OCI-LY7 (cell line): ENCODE results near the gene PDE2A. TPM values are rescaled to one million over a fixed set of nuclear protein-coding genes. Genes with fewer than 3 reads are reported as not detected.

ENCODE experiments used
- BruUV-seq: library from RNA; stranded (reverse); fragments of 400-500 nt; replicated peaks from 2 replicates; lab custom pipeline; 2021; lab: Mats Ljungman, UMichigan
- CTCF ChIA-PET: fragments of 300-600 bp; sonication (Branson Sonifier 250); formaldehyde crosslinking; loops from one replicate; lab custom pipeline; 2022; ENCODE audit warnings: antibody characterized with exemption; ENCODE audit not compliant: unreplicated experiment; lab: Charles Lee
- POLR2A ChIA-PET: fragments of 300-600 bp; sonication (Branson Sonifier 250); formaldehyde crosslinking; loops from one replicate; lab custom pipeline; 2022; ENCODE audit warnings: antibody characterized with exemption; lab: Charles Lee
- DNase-seq: peaks from one replicate; pipeline ENCODE4 v3.0.0-alpha.2; 2015; ENCODE audit warnings: low spot score
- H2AFZ ChIP-seq: fragments of 200-600 bp; sonication (generic), shearing (Covaris generic); 2 replicates; pipeline ENCODE4 v1.6.1; 2014; ENCODE audit warnings: mild to moderate bottlenecking, antibody characterized with exemption, low read length, moderate library complexity
- H3K27ac ChIP-seq: fragments of 200-600 bp; sonication (generic); 2 replicates; pipeline ENCODE4 v1.5.1; 2014; ENCODE audit warnings: mixed run types, low read depth, mild to moderate bottlenecking, moderate library complexity, low read length, inconsistent platforms; ENCODE audit not compliant: poor library complexity, severe bottlenecking
- H3K36me3 ChIP-seq: fragments of 200-600 bp; sonication (generic); 2 replicates; pipeline ENCODE4 v1.6.1; 2014; ENCODE audit warnings: mild to moderate bottlenecking, antibody characterized with exemption, low read length, moderate library complexity, mixed read lengths; ENCODE audit not compliant: insufficient read depth
- H3K4me1 ChIP-seq: fragments of 200-600 bp; sonication (generic); 2 replicates; pipeline ENCODE4 v1.5.1; 2014; ENCODE audit warnings: mild to moderate bottlenecking, low read length; ENCODE audit not compliant: insufficient read depth, poor library complexity, severe bottlenecking
- H3K4me2 ChIP-seq: fragments of 200-600 bp; sonication (generic); 2 replicates; pipeline ENCODE4 v1.6.1; 2014; ENCODE audit warnings: mild to moderate bottlenecking, low read length
- H3K4me3 ChIP-seq: fragments of 200-600 bp; sonication (generic); 2 replicates; pipeline ENCODE4 v1.5.1; 2014; ENCODE audit warnings: mild to moderate bottlenecking, low read depth, low read length; ENCODE audit not compliant: poor library complexity, severe bottlenecking
- H3K79me2 ChIP-seq: fragments of 200-600 bp; sonication (generic); 2 replicates; pipeline ENCODE4 v1.6.1; 2016; ENCODE audit warnings: low read depth, mild to moderate bottlenecking, low read length, moderate library complexity, mixed read lengths; ENCODE audit not compliant: insufficient read depth
- H3K9me2 ChIP-seq: fragments of 200-600 bp; sonication (generic); 2 replicates; pipeline ENCODE4 v1.6.1; 2016; ENCODE audit warnings: mild to moderate bottlenecking, low read length, mixed read lengths; ENCODE audit not compliant: insufficient read depth
- H3K9me3 ChIP-seq: fragments of 200-600 bp; sonication (generic); 2 replicates; pipeline ENCODE4 v1.6.1; 2014; ENCODE audit warnings: mild to moderate bottlenecking, mixed run types, low read length, mixed read lengths
- H4K20me1 ChIP-seq: fragments of 200-600 bp; sonication (generic); 2 replicates; pipeline ENCODE4 v1.6.1; 2014; ENCODE audit warnings: mild to moderate bottlenecking, antibody characterized with exemption, low read length, moderate library complexity, mixed read lengths; ENCODE audit not compliant: insufficient read depth
- EZH2phosphoT487 ChIP-seq: fragments of 200-600 bp; sonication (generic); IDR thresholded peaks from 2 replicates; pipeline ENCODE4 v1.6.1; 2018; ENCODE audit warnings: low read depth, borderline replicate concordance, mild to moderate bottlenecking, mixed run types, antibody characterized with exemption, low read length, moderate library complexity, mixed read lengths
- intact Hi-C: fragments of 100-400 bp; cut with micrococcal nuclease; formaldehyde crosslinking; loops from one replicate; pipeline ENCODE4 v1.10.0; 2022; ENCODE audit not compliant: unreplicated experiment
- total RNA-seq, 2 experiments: library from RNA; depleted of rRNA in 1 of 2; stranded (reverse); fragments of >200 nt in 1 of 2; shearing (Covaris generic) in 1 of 2; gene quantifications; 2 replicates each; pipeline ENCODE4 v1.2.3, GENCODE V29; 2014 to 2022
- TF ChIP-seq, protein P1 (sequence below): fragments of 200-600 bp; sonication (generic); conservative IDR thresholded peaks from 2 replicates; pipeline ENCODE4 v1.5.1; 2014; ENCODE audit warnings: mild to moderate bottlenecking, antibody characterized with exemption, low read length, moderate library complexity, mixed read lengths

PDE2A gene
- total RNA-seq, 2 experiments from 2014 or later = 0.68 TPM; not detected in 1

DNA sequence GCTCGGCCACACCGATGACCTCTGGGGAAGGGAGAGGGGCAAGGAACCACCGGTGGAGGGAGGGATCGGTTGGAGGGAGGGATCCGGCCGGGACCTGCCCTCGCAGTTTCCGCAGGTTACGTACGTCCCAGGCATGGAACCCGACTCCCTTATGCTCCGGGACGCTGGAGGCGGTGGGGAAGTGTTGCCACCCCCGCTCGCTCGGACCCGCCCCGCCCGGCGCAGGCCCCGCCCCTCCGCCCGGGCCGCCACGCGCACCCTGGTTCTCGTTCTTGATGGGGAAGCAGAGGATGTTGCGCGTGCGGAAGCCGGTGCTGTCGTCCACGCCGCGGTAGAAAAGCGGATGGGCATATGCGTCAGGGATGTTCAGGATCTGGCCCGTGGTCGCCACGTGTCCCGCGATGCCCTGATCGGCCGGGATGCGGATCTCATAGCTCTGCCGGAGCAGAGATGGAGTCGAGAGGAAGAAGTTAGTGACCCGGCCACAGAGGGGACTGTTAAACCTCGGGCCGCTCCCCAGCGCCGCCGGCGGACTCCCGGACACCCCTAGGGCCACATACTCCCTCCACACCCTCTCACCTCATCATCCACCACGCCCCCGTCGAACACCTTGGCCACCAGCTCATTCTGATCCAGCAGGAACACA, 89.8 kb downstream of the PDE2A start:
- no peaks in the 10 kb centered on the region for H3K9me3 ChIP-seq
- H2AFZ ChIP-seq = no peak overlapping the region
- no peaks in the 10 kb centered on the region for H3K79me2 ChIP-seq
- TF ChIP-seq, protein P1, sequence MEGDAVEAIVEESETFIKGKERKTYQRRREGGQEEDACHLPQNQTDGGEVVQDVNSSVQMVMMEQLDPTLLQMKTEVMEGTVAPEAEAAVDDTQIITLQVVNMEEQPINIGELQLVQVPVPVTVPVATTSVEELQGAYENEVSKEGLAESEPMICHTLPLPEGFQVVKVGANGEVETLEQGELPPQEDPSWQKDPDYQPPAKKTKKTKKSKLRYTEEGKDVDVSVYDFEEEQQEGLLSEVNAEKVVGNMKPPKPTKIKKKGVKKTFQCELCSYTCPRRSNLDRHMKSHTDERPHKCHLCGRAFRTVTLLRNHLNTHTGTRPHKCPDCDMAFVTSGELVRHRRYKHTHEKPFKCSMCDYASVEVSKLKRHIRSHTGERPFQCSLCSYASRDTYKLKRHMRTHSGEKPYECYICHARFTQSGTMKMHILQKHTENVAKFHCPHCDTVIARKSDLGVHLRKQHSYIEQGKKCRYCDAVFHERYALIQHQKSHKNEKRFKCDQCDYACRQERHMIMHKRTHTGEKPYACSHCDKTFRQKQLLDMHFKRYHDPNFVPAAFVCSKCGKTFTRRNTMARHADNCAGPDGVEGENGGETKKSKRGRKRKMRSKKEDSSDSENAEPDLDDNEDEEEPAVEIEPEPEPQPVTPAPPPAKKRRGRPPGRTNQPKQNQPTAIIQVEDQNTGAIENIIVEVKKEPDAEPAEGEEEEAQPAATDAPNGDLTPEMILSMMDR = no peak
- no peak for TF ChIP-seq EZH2phosphoT487
- ChIA-PET POLR2A (no interaction called here), CTCF (interaction anchor here (0.8 kb wide), 1 partner anchor 9 kb away, joined by 3 read pairs; no protein-coding TSS in a partner anchor)
- no peak overlapping the region for H3K4me3 ChIP-seq
- H3K4me2 ChIP-seq = no peak overlapping the region
- H3K4me1 ChIP-seq = peaks cover 15% of the 10 kb centered on the region
- H3K27ac ChIP-seq = no peak overlapping the region
- H3K36me3 ChIP-seq = no peaks in the 10 kb centered on the region
- H4K20me1 ChIP-seq = no peaks in the 10 kb centered on the region
- no TSS peak for BruUV-seq
- H3K9me2 ChIP-seq = no peaks in the 10 kb centered on the region
- intact Hi-C loops = loop anchor here (2.0 to 10.0 kb wide), 2 partner anchors 98 to 230 kb away; partner anchors contain the start of gene ATG16L2
- DNase-seq = no peak

DNA sequence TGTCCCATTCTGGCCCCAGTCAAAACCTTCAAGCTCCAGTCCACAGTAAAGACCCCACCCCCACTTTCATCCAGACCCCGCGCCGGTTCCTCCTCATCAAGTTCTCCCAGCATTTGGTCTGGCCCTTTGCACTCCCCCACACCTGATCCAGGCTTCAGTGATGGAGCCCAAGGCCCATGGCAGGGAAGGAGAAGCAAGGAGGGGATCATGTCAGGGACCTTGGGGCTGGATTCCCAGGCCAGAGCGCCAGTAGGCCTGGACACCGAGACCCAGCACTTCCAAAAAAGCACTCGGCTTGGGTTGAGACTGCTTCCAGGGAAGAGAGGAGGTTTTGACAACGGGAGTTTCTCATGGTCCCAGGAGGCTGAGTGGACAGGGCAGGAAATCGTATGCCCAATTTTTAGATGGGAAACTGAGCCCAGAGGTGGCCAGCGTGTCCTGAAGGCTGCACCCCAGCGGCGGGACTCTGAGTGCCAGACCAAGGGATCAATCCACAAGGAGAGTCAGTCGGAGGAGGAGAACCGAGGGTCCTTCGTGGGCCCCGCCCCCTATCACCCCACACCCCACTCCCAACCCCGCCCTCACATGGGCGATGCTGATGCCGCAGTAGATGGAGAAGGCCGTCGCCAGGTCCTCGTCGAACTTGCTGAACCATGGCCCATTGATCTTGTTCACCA, 90.5 kb downstream of the PDE2A start:
- no TSS peak for BruUV-seq
- no peak overlapping the region for H2AFZ ChIP-seq
- no peaks in the 10 kb centered on the region for H4K20me1 ChIP-seq
- H3K9me2 ChIP-seq = no peaks in the 10 kb centered on the region
- no peak for DNase-seq
- ChIA-PET CTCF (no interaction called here), POLR2A (no interaction called here)
- no peaks in the 10 kb centered on the region for H3K9me3 ChIP-seq
- H3K4me3 ChIP-seq = no peak overlapping the region
- H3K27ac ChIP-seq = no peak overlapping the region
- no peaks in the 10 kb centered on the region for H3K79me2 ChIP-seq
- intact Hi-C loops = loop anchor here (2.0 to 10.0 kb wide), 2 partner anchors 99 to 231 kb away; partner anchors contain the start of gene ATG16L2
- no peak overlapping the region for H3K4me2 ChIP-seq
- TF ChIP-seq EZH2phosphoT487 = no peak
- TF ChIP-seq, protein P1 = no peak
- peaks cover 15% of the 10 kb centered on the region for H3K4me1 ChIP-seq
- H3K36me3 ChIP-seq = no peaks in the 10 kb centered on the region

DNA sequence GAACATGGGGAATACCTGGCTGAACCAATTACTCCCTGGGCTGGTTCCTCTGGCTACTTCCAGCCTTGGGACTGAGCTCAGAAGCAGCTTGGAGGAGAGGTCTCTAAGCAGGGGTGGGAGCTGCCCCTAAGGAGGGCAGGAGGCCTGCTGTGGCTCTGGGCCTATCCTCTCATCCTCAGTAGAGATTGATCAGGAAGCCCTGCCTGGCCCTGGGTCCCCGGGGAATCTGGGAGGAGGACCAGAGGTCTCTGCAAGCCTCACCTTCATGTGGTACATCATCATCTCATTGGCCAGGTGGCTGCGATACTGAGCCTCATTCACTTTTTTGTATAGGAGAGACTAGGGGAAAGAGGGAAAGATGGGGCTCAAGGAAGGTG, 91.1 kb downstream of the PDE2A start:
- intact Hi-C loops = loop anchor here (10.0 kb wide), 1 partner anchor 232 kb away; the partner anchor contains the start of gene ATG16L2
- no peaks in the 10 kb centered on the region for H3K9me3 ChIP-seq
- H3K27ac ChIP-seq = no peak overlapping the region
- no peak overlapping the region for H3K4me3 ChIP-seq
- no peak overlapping the region for H2AFZ ChIP-seq
- H3K79me2 ChIP-seq = no peaks in the 10 kb centered on the region
- DNase-seq = no peak
- no peak for TF ChIP-seq EZH2phosphoT487
- H3K9me2 ChIP-seq = no peaks in the 10 kb centered on the region
- POLR2A ChIA-PET = no interaction called here
- CTCF ChIA-PET = no interaction called here
- no peak overlapping the region for H3K4me2 ChIP-seq
- H3K4me1 ChIP-seq = peaks cover 15% of the 10 kb centered on the region
- no peaks in the 10 kb centered on the region for H3K36me3 ChIP-seq
- BruUV-seq = no TSS peak
- no peaks in the 10 kb centered on the region for H4K20me1 ChIP-seq
